SH-SY5Y (cell line): ENCODE data around the gene KRT6B.

Experiments
- GATA2 ChIP-seq: IDR thresholded peaks from 2 replicates; pipeline ENCODE4 v1.6.1; 2011; ENCODE audit warnings: mild to moderate bottlenecking, low read depth, low read length
- GATA3 ChIP-seq: IDR thresholded peaks from 2 replicates; pipeline ENCODE4 v1.6.1; 2011; ENCODE audit warnings: low read depth, mild to moderate bottlenecking, low read length, moderate library complexity

GRCh38 chr12:52452101-52452500 is at the start of gene KRT6B:
- TF ChIP-seq GATA2, result no peak
- TF ChIP-seq GATA3, result no peak
